ENCODE results near the gene ACOT7.

ACOT7 gene

GRCh38 chr1:6241107-6241886, 152.3 kb downstream of the ACOT7 start:
- Histone ChIP-seq H3K36me3 (ENCODE audit: insufficient read depth, low read length) (no peaks in the 10 kb centered on the region), H3K9me2 (replicated peaks; ENCODE audit: low read depth, low read length) (no peaks in the 10 kb centered on the region), H3K9me3 (ENCODE audit: insufficient read depth, low read depth, low read length) (no peaks in the 10 kb centered on the region), H3K4me1 (ENCODE audit: insufficient read depth, low read length, poor library complexity, severe bottlenecking) (no peaks in the 10 kb centered on the region), H3K4me2 (ENCODE audit: low read depth, low read length, poor library complexity, severe bottlenecking) (no peak overlapping the region), H3K4me3 (ENCODE audit: low read length, poor library complexity, severe bottlenecking) (no peak overlapping the region), H3K27me3 (ENCODE audit: insufficient read depth, low read length, poor library complexity, severe bottlenecking) (no peaks in the 10 kb centered on the region), H4K20me1 (ENCODE audit: insufficient read depth, low read length, poor library complexity, severe bottlenecking) (no peaks in the 10 kb centered on the region), H3F3A (ENCODE audit: low read depth) (no peaks in the 10 kb centered on the region), H3K9ac (ENCODE audit: low read depth, low read length, poor library complexity, severe bottlenecking) (no peak overlapping the region), H3K79me2 (ENCODE audit: insufficient read depth, low read length) (no peaks in the 10 kb centered on the region), H2AFZ (ENCODE audit: low read length) (no peak overlapping the region)
- no peak for TF ChIP-seq EZH2phosphoT487 (IDR thresholded peaks at IDR 0.05; ENCODE audit: borderline replicate concordance)
- no peak for TF ChIP-seq CTCF (conservative IDR thresholded peaks at IDR 0.05; ENCODE audit: low read length)

GRCh38 chr1:6239950-6240768, 153.4 kb downstream of the ACOT7 start:
- Histone ChIP-seq H3K4me3 (ENCODE audit: low read length, poor library complexity, severe bottlenecking) (no peak overlapping the region), H3K4me2 (ENCODE audit: low read depth, low read length, poor library complexity, severe bottlenecking) (no peak overlapping the region), H2AFZ (ENCODE audit: low read length) (no peak overlapping the region), H3K9me3 (ENCODE audit: insufficient read depth, low read depth, low read length) (no peaks in the 10 kb centered on the region), H3F3A (ENCODE audit: low read depth) (no peaks in the 10 kb centered on the region), H3K27me3 (ENCODE audit: insufficient read depth, low read length, poor library complexity, severe bottlenecking) (no peaks in the 10 kb centered on the region), H3K9ac (ENCODE audit: low read depth, low read length, poor library complexity, severe bottlenecking) (no peak overlapping the region), H3K4me1 (ENCODE audit: insufficient read depth, low read length, poor library complexity, severe bottlenecking) (no peaks in the 10 kb centered on the region), H3K9me2 (replicated peaks; ENCODE audit: low read depth, low read length) (no peaks in the 10 kb centered on the region), H3K79me2 (ENCODE audit: insufficient read depth, low read length) (peaks cover 5% of the 10 kb centered on the region), H4K20me1 (ENCODE audit: insufficient read depth, low read length, poor library complexity, severe bottlenecking) (peaks cover 2% of the 10 kb centered on the region), H3K36me3 (ENCODE audit: insufficient read depth, low read length) (no peaks in the 10 kb centered on the region)
- no peak for TF ChIP-seq CTCF (conservative IDR thresholded peaks at IDR 0.05; ENCODE audit: low read length)
- no peak for TF ChIP-seq EZH2phosphoT487 (IDR thresholded peaks at IDR 0.05; ENCODE audit: borderline replicate concordance)

GRCh38 chr1:6239213-6239752, 154.3 kb downstream of the ACOT7 start:
- Histone ChIP-seq H3K27me3 (ENCODE audit: insufficient read depth, low read length, poor library complexity, severe bottlenecking) (no peaks in the 10 kb centered on the region), H3F3A (ENCODE audit: low read depth) (no peaks in the 10 kb centered on the region), H3K9me3 (ENCODE audit: insufficient read depth, low read depth, low read length) (no peaks in the 10 kb centered on the region), H3K9ac (ENCODE audit: low read depth, low read length, poor library complexity, severe bottlenecking) (peak overlapping the region; percentile 13), H3K79me2 (ENCODE audit: insufficient read depth, low read length) (peaks cover 14% of the 10 kb centered on the region), H3K36me3 (ENCODE audit: insufficient read depth, low read length) (no peaks in the 10 kb centered on the region), H3K4me1 (ENCODE audit: insufficient read depth, low read length, poor library complexity, severe bottlenecking) (peaks cover 7% of the 10 kb centered on the region), H3K9me2 (replicated peaks; ENCODE audit: low read depth, low read length) (no peaks in the 10 kb centered on the region), H3K4me2 (ENCODE audit: low read depth, low read length, poor library complexity, severe bottlenecking) (no peak overlapping the region), H4K20me1 (ENCODE audit: insufficient read depth, low read length, poor library complexity, severe bottlenecking) (peaks cover 10% of the 10 kb centered on the region), H2AFZ (ENCODE audit: low read length) (no peak overlapping the region), H3K4me3 (ENCODE audit: low read length, poor library complexity, severe bottlenecking) (no peak overlapping the region)
- TF ChIP-seq EZH2phosphoT487 (IDR thresholded peaks at IDR 0.05; ENCODE audit: borderline replicate concordance) (no peak), CTCF (conservative IDR thresholded peaks at IDR 0.05; ENCODE audit: low read length) (no peak)

Measured in Loucy (cell line).